Osteoblast (primary cell): ENCODE measurements around the gene CCNA2. TPM values are rescaled to one million over a fixed set of nuclear protein-coding genes. Genes with fewer than 3 reads are reported as not detected.

Source experiments
- DNase-seq: peaks from one replicate; pipeline ENCODE4 v3.0.0; 2011; ENCODE audit warnings: low spot score, mixed read lengths; ENCODE audit not compliant: insufficient read length; ENCODE audit errors: missing footprints
- H2AFZ ChIP-seq: 2 replicates; pipeline ENCODE4 v1.6.0; 2011; ENCODE audit warnings: mild to moderate bottlenecking, low read length
- H3K27ac ChIP-seq: 2 replicates; pipeline ENCODE4 v1.5.1; 2011; ENCODE audit warnings: mild to moderate bottlenecking, low read depth, low read length, moderate library complexity
- H3K27me3 ChIP-seq: 2 replicates; pipeline ENCODE4 v1.6.0; 2012; ENCODE audit warnings: mild to moderate bottlenecking, control low read depth, inconsistent platforms, low read length, moderate library complexity; ENCODE audit not compliant: insufficient read depth
- H3K36me3 ChIP-seq: 2 replicates; pipeline ENCODE4 v1.5.1; 2011; ENCODE audit warnings: mild to moderate bottlenecking, low read length, control low read depth, moderate library complexity; ENCODE audit not compliant: insufficient read depth
- H3K4me1 ChIP-seq: 2 replicates; pipeline ENCODE4 v1.5.1; 2011; ENCODE audit warnings: mild to moderate bottlenecking, low read length, control low read depth, moderate library complexity; ENCODE audit not compliant: insufficient read depth
- H3K4me2 ChIP-seq: 2 replicates; pipeline ENCODE4 v1.6.0; 2011; ENCODE audit warnings: mild to moderate bottlenecking, low read length; ENCODE audit not compliant: insufficient read depth
- H3K4me3 ChIP-seq: fragments of 200-600 bp; sonication (generic); 3 replicates; pipeline ENCODE4 v1.5.1; 2012; ENCODE audit warnings: mild to moderate bottlenecking, low read length, inconsistent platforms; ENCODE audit not compliant: insufficient read depth
- H3K79me2 ChIP-seq: 2 replicates; pipeline ENCODE4 v1.6.0; 2012; ENCODE audit warnings: mild to moderate bottlenecking, low read length, control low read depth, inconsistent platforms; ENCODE audit not compliant: insufficient read depth
- H3K9me3 ChIP-seq: 2 replicates; pipeline ENCODE4 v1.5.1; 2011; ENCODE audit warnings: low read depth, low read length, control low read depth
- H4K20me1 ChIP-seq: 2 replicates; pipeline ENCODE4 v1.6.0; 2012; ENCODE audit warnings: mild to moderate bottlenecking, low read length, control low read depth; ENCODE audit not compliant: insufficient read depth
- total RNA-seq: library from RNA; depleted of rRNA; stranded (reverse); fragments of >200 nt; gene quantifications from 2 replicates; pipeline ENCODE4 v1.2.3, GENCODE V29; 2012
- TF ChIP-seq, protein P1 (sequence below): IDR thresholded peaks from 2 replicates; pipeline ENCODE4 v1.5.1; 2011; ENCODE audit warnings: mild to moderate bottlenecking, low read depth, low read length, moderate library complexity; ENCODE audit errors: extremely low read depth

The CCNA2 gene
- total RNA-seq, 1 donor = 8.7 TPM

DNA sequence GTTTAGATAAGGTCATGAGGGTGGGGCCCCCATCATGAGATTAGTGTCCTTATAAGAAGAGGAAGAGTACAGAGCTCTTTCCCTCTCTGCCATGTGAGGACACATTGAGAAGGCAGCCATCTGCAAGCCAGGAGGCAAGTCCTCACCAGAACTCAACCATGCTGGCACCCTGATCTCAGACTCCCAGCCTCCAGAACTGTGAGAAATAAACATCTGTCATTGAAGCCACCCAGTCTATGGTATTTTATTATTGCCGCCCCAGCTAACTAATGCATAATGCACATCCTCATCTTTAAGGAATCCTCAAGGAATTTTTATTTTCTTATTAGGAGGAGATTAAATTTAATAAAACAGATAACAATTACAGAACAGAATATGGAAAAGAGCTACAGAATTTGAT is 39.3 kb downstream of the CCNA2 start:
- no peaks in the 10 kb centered on the region for H3K36me3 ChIP-seq
- H3K4me1 ChIP-seq = peaks cover 42% of the 10 kb centered on the region
- H2AFZ ChIP-seq = no peak overlapping the region
- H3K9me3 ChIP-seq = peaks cover 2% of the 10 kb centered on the region
- peak overlapping the region; percentile 97 for H3K27ac ChIP-seq
- TF ChIP-seq, protein P1, sequence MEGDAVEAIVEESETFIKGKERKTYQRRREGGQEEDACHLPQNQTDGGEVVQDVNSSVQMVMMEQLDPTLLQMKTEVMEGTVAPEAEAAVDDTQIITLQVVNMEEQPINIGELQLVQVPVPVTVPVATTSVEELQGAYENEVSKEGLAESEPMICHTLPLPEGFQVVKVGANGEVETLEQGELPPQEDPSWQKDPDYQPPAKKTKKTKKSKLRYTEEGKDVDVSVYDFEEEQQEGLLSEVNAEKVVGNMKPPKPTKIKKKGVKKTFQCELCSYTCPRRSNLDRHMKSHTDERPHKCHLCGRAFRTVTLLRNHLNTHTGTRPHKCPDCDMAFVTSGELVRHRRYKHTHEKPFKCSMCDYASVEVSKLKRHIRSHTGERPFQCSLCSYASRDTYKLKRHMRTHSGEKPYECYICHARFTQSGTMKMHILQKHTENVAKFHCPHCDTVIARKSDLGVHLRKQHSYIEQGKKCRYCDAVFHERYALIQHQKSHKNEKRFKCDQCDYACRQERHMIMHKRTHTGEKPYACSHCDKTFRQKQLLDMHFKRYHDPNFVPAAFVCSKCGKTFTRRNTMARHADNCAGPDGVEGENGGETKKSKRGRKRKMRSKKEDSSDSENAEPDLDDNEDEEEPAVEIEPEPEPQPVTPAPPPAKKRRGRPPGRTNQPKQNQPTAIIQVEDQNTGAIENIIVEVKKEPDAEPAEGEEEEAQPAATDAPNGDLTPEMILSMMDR = no peak
- no peaks in the 10 kb centered on the region for H4K20me1 ChIP-seq
- no peak overlapping the region for H3K4me3 ChIP-seq
- no peak overlapping the region for H3K4me2 ChIP-seq
- no peaks in the 10 kb centered on the region for H3K27me3 ChIP-seq
- H3K79me2 ChIP-seq = no peaks in the 10 kb centered on the region
- no peak for DNase-seq

DNA sequence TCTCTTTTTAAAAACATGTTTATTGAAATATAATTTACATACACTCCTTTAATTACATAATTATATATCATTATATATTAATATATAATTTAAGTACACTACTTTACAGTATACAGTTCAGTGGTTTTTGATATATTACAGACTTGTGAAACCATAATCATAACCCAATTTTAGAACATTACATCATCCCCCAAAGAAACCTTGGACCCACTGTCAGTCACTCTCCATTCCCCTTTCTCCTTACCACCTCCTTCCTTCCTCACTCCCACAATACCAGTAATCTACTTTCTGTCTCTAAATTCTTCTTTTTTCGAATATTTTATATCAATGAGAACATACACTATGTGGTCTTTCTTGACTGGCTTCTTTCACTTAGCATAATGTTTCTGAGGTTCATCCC is 40.5 kb downstream of the CCNA2 start:
- Histone ChIP-seq H2AFZ (no peak overlapping the region), H3K27me3 (no peaks in the 10 kb centered on the region), H3K79me2 (no peaks in the 10 kb centered on the region), H4K20me1 (no peaks in the 10 kb centered on the region), H3K4me1 (peaks cover 30% of the 10 kb centered on the region), H3K4me2 (no peak overlapping the region), H3K27ac (peak overlapping the region; percentile 97), H3K4me3 (no peak overlapping the region), H3K9me3 (peaks cover 2% of the 10 kb centered on the region), H3K36me3 (no peaks in the 10 kb centered on the region)
- DNase-seq = no peak
- TF ChIP-seq, protein P1 = no peak

DNA sequence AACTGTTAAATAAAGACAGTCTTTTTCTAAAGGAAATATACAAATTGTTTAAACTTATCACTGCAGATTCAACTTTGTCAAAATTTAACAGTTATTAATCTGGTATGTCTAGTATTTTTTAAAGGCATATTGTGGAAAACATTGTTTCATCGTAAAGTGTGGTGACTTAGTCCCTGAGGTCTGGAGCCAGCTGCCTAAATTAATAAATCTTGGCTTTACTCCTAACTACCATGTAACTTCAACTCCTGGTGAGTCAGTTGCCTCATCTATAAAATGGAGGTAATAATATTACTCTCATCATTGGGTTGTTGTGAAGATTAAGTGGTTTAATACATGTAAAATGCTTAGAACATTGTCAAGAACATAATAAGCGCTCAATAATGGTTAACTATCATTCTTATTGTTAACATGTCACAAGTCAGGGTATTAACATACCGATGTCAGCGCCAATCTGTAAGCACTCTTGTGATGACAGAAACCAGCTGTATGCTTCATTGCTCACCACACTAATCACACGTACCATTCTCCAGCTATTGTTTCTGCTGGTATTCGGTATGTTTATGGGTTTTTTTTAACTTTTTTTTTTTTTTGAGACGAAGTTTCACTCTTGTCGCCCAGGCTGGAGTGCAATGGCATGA is 44.6 kb downstream of the CCNA2 start:
- no peaks in the 10 kb centered on the region for H3K9me3 ChIP-seq
- no peaks in the 10 kb centered on the region for H4K20me1 ChIP-seq
- H3K79me2 ChIP-seq = no peaks in the 10 kb centered on the region
- H3K4me1 ChIP-seq = peaks cover 2% of the 10 kb centered on the region
- DNase-seq = no peak
- H3K27ac ChIP-seq = no peak overlapping the region
- no peaks in the 10 kb centered on the region for H3K27me3 ChIP-seq
- no peaks in the 10 kb centered on the region for H3K36me3 ChIP-seq
- no peak overlapping the region for H2AFZ ChIP-seq
- H3K4me2 ChIP-seq = no peak overlapping the region
- TF ChIP-seq, protein P1 = no peak
- no peak overlapping the region for H3K4me3 ChIP-seq

DNA sequence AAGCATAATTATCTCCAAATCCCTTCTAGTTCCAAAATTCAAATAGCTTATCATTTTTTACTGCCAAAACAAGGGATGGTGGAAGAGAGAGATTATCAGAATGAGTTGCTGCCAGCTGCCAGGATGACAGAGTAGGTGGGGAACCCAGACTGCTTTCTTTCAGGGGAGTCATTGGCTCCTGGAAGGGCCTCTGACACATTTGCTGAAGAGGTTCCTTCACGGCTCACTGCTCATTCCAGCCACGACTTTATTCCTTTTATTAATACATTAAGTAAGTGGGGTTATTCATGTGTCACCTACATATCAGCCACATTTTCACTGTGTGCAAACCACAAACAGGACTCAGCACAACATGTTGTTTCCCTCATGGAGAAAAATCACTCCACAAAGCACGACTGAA is 46.1 kb downstream of the CCNA2 start:
- Histone ChIP-seq H3K4me1 (peaks cover 2% of the 10 kb centered on the region), H3K36me3 (no peaks in the 10 kb centered on the region), H3K9me3 (no peaks in the 10 kb centered on the region), H3K27ac (no peak overlapping the region), H4K20me1 (no peaks in the 10 kb centered on the region), H3K4me3 (no peak overlapping the region), H3K27me3 (no peaks in the 10 kb centered on the region), H2AFZ (peak overlapping the region; percentile 69), H3K4me2 (no peak overlapping the region), H3K79me2 (no peaks in the 10 kb centered on the region)
- no peak for DNase-seq
- TF ChIP-seq, protein P1 = no peak
